ENCODE measurements around the gene USP44. TPM values are rescaled to one million over a fixed set of nuclear protein-coding genes. Genes with fewer than 3 reads are reported as not detected.

USP44 gene
- total and polyA plus RNA-seq, 2 of the 13 experiments (the other 11 are each of a cell fraction or from before 2014, with no cell fraction given), result 0.05 to 0.07 TPM

DNA sequence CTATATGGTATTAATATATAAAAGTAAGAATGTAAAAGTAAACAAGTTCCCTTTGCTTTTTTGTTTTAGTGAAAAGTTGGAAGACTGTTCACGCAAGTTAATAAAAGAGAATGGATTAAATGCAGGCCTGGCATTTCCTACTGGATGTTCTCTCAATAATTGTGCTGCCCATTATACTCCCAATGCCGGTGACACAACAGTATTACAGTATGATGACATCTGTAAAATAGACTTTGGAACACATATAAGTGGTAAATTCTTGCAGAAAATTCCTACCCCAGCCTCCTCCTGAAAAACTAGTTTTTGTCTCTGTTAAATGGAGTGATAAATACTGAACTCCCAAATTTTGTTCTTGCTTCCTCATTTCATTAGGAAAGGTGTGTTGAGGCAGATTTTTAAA, 56.4 kb downstream of the USP44 start:
- Histone ChIP-seq H3K27me3 (ENCODE audit: control insufficient read depth in 1 of 2, insufficient read depth in 2 of 2, low read length in 2 of 2) (no peaks in the 10 kb centered on the region), H3K4me3 (replicated peaks in 1 of 3; ENCODE audit: insufficient read depth in 1 of 3, low read depth in 2 of 3, low read length in 3 of 3) (no peak overlapping the region), H3K79me2 (ENCODE audit: insufficient read depth, low read length) (peaks cover 10% of the 10 kb centered on the region), H3K4me1 (ENCODE audit: insufficient read depth, low read length) (peaks cover 14% of the 10 kb centered on the region), H2AFZ (ENCODE audit: low read length) (no peak overlapping the region), H3K9me3 (ENCODE audit: low read length) (no peaks in the 10 kb centered on the region), H4K20me1 (ENCODE audit: insufficient read depth, low read length) (no peaks in the 10 kb centered on the region), H3K27ac (ENCODE audit: extremely low read length, insufficient read depth, low read length) (no peak overlapping the region), H3K9ac (ENCODE audit: insufficient read depth, low read depth, low read length) (no peak overlapping the region), H3K36me3 (replicated peaks in 1 of 2; ENCODE audit: control insufficient read depth in 1 of 2, insufficient read depth in 2 of 2, low read length in 2 of 2) (peaks cover 9 to 77% of the 10 kb centered on the region in 2 experiments; a peak in 4 of 5 replicates), H3K4me2 (ENCODE audit: low read depth, low read length) (no peak overlapping the region)
- in situ Hi-C loops (cut with HindIII; ENCODE audit: extremely low pct_ligation_motif_present, low pct_unique_long_range_greater_than_20kb) (no loop called here), intact Hi-C loops (cut with micrococcal nuclease; ENCODE audit: unreplicated experiment) (no loop called here)
- ATAC-seq (no peak), DNase-seq (ENCODE audit: low spot score) (no peak), FAIRE-seq (no peak)
- ChIA-PET CTCF (ENCODE audit: low intra/inter-chr PET ratio, low total read pairs) (no interaction called here), POLR2A (no interaction called here)
- BruUV-seq (replicated peaks), result no TSS peak
- TF ChIP-seq CEBPB (IDR thresholded peaks at IDR 0.05; ENCODE audit: borderline replicate concordance, low read depth, low read length), result peak; percentile 65; the same call in 1 of the 2 replicates
- no peak for TF ChIP-seq HNRNPH1 (optimal IDR thresholded peaks at IDR 0.05; ENCODE audit: low read depth, low read length)
- WGBS (ENCODE audit: low lambda C conversion rate), result 82% methylated on average over 2 of the region's 2 CpGs

DNA sequence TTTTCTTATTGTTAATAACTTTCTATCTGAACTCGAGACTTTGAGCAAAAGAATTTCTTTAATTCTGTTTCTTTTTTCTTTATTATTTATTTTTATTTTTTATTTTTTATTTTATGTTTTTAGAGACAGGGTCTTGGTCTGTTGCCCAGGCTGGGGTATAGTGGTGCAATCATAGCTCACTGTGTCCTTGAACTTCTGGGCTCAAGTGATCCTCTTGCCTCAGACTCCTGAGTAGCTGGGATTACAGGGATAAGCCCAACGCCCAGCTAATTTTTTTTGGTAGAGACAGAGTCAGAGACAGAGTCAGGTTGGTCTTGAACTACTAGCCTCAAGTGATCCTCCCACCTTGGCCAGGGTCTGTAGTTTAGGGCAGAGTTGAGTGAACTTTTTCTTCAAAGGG, 58.8 kb downstream of the USP44 start:
- Histone ChIP-seq H2AFZ (ENCODE audit: low read length) (no peak overlapping the region), H3K4me2 (ENCODE audit: low read depth, low read length) (no peak overlapping the region), H3K79me2 (ENCODE audit: insufficient read depth, low read length) (peaks cover 5% of the 10 kb centered on the region), H3K4me1 (ENCODE audit: insufficient read depth, low read length) (peaks cover 14% of the 10 kb centered on the region), H3K27ac (ENCODE audit: extremely low read length, insufficient read depth, low read length) (no peak overlapping the region), H4K20me1 (ENCODE audit: insufficient read depth, low read length) (no peaks in the 10 kb centered on the region), H3K27me3 (ENCODE audit: control insufficient read depth in 1 of 2, insufficient read depth in 2 of 2, low read length in 2 of 2) (no peaks in the 10 kb centered on the region), H3K36me3 (replicated peaks in 1 of 2; ENCODE audit: control insufficient read depth in 1 of 2, insufficient read depth in 2 of 2, low read length in 2 of 2) (peaks cover 7 to 68% of the 10 kb centered on the region in 2 experiments; a peak in 4 of 5 replicates), H3K4me3 (replicated peaks in 1 of 3; ENCODE audit: insufficient read depth in 1 of 3, low read depth in 2 of 3, low read length in 3 of 3) (no peak overlapping the region), H3K9ac (ENCODE audit: insufficient read depth, low read depth, low read length) (no peak overlapping the region), H3K9me3 (ENCODE audit: low read length) (no peaks in the 10 kb centered on the region)
- FAIRE-seq, result no peak
- ChIA-PET POLR2A (interaction anchor here (2.1 kb wide), 1 partner anchor 18 kb away, joined by 8 read pairs; the partner anchor contains the start of gene METAP2), CTCF (ENCODE audit: low intra/inter-chr PET ratio, low total read pairs) (no interaction called here)
- BruUV-seq (replicated peaks), result no TSS peak
- intact Hi-C loops (cut with micrococcal nuclease; ENCODE audit: unreplicated experiment) (no loop called here), in situ Hi-C loops (cut with HindIII; ENCODE audit: extremely low pct_ligation_motif_present, low pct_unique_long_range_greater_than_20kb) (no loop called here)
- peak; percentile 10 for DNase-seq (ENCODE audit: low spot score)
- WGBS (ENCODE audit: low lambda C conversion rate), result 87% methylated on average over 2 of the region's 2 CpGs
- ATAC-seq, result no peak
- no peak for TF ChIP-seq ONECUT2 (CRISPR knock-in tag; IDR thresholded peaks at IDR 0.05)
- TF ChIP-seq, protein P1, sequence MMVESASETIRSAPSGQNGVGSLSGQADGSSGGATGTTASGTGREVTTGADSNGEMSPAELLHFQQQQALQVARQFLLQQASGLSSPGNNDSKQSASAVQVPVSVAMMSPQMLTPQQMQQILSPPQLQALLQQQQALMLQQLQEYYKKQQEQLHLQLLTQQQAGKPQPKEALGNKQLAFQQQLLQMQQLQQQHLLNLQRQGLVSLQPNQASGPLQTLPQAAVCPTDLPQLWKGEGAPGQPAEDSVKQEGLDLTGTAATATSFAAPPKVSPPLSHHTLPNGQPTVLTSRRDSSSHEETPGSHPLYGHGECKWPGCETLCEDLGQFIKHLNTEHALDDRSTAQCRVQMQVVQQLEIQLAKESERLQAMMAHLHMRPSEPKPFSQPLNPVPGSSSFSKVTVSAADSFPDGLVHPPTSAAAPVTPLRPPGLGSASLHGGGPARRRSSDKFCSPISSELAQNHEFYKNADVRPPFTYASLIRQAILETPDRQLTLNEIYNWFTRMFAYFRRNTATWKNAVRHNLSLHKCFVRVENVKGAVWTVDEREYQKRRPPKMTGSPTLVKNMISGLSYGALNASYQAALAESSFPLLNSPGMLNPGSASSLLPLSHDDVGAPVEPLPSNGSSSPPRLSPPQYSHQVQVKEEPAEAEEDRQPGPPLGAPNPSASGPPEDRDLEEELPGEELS (CRISPR knock-in tag; IDR thresholded peaks at IDR 0.05), result no peak
- TF ChIP-seq RXRB (CRISPR knock-in tag; IDR thresholded peaks at IDR 0.05; ENCODE audit: borderline replicate concordance), result no peak
- TF ChIP-seq ZNF121 (CRISPR knock-in tag; IDR thresholded peaks at IDR 0.05), result peak; percentile 53
- peak; percentile 36; the same call in 1 of the 2 replicates for TF ChIP-seq CEBPB (IDR thresholded peaks at IDR 0.05; ENCODE audit: borderline replicate concordance, low read depth, low read length)
- TF ChIP-seq, protein P2, sequence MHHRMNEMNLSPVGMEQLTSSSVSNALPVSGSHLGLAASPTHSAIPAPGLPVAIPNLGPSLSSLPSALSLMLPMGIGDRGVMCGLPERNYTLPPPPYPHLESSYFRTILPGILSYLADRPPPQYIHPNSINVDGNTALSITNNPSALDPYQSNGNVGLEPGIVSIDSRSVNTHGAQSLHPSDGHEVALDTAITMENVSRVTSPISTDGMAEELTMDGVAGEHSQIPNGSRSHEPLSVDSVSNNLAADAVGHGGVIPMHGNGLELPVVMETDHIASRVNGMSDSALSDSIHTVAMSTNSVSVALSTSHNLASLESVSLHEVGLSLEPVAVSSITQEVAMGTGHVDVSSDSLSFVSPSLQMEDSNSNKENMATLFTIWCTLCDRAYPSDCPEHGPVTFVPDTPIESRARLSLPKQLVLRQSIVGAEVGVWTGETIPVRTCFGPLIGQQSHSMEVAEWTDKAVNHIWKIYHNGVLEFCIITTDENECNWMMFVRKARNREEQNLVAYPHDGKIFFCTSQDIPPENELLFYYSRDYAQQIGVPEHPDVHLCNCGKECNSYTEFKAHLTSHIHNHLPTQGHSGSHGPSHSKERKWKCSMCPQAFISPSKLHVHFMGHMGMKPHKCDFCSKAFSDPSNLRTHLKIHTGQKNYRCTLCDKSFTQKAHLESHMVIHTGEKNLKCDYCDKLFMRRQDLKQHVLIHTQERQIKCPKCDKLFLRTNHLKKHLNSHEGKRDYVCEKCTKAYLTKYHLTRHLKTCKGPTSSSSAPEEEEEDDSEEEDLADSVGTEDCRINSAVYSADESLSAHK (CRISPR knock-in tag; IDR thresholded peaks at IDR 0.05; ENCODE audit: borderline replicate concordance), result no peak
- TF ChIP-seq, protein P3, sequence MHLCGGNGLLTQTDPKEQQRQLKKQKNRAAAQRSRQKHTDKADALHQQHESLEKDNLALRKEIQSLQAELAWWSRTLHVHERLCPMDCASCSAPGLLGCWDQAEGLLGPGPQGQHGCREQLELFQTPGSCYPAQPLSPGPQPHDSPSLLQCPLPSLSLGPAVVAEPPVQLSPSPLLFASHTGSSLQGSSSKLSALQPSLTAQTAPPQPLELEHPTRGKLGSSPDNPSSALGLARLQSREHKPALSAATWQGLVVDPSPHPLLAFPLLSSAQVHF (CRISPR knock-in tag; IDR thresholded peaks at IDR 0.05), result no peak
- peak; percentile 26; the same call in 1 of the 2 replicates for TF ChIP-seq HNF4A (CRISPR knock-in tag; IDR thresholded peaks at IDR 0.05)

Measured in HepG2 (cell line).